GM12892 (cell line): ENCODE measurements around the gene BEND3.

ENCODE experiments used
- POLR2A ChIP-seq: IDR thresholded peaks from 2 replicates; pipeline ENCODE4 v1.6.1; 2011; ENCODE audit warnings: low read depth, low read length, control low read depth
- POLR2AphosphoS5 ChIP-seq: IDR thresholded peaks from 2 replicates; pipeline ENCODE4 v1.6.1; 2011; ENCODE audit warnings: low read depth, low read length, control low read depth

DNA sequence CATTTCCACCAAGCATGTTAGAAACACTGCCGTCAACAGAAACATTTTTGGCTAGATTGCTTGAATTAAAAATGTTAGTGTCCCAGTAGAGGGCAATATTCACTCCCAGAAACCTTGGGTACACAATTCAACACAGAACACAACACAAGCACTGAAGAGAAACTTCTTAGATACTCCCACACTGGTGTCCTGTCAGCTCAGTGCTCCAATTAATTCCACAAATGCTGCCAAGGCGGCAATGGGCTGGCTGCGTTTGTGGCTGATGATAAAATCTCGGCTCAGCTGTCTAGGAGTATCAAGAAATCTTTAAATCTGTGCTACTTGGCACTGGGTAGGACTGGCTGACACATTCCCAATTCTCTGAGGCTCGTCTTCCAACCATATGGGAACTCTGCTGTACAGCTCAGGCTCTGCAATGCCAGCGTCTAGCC, 39.3 kb downstream of the BEND3 start:
- no peak for TF ChIP-seq POLR2AphosphoS5
- TF ChIP-seq POLR2A: no peak
